ENCODE data around the gene TNRC18. TPM values are rescaled to one million over a fixed set of nuclear protein-coding genes. Genes with fewer than 3 reads are reported as not detected.

Gene TNRC18
- polyA plus RNA-seq, 3 donors = 0.64 to 49.9 (median 0.70) TPM

- intact Hi-C loops (cut with micrococcal nuclease) = no loop called here
- no peaks in the 10 kb centered on the region for H3K36me3 ChIP-seq (replicated peaks in 1 of 2; ENCODE audit: control insufficient read depth in 1 of 2, insufficient read depth in 2 of 2, low read length in 2 of 2)
- 0% methylated on average over 1 of the region's 4 CpGs for WGBS (ENCODE audit: insufficient coverage)
- H3K4me2 ChIP-seq (replicated peaks; ENCODE audit: extremely low read depth, low read length, poor library complexity, severe bottlenecking) = peak overlapping the region; percentile 34
- no peak overlapping the region for H3K4me3 ChIP-seq (replicated peaks in 1 of 3; ENCODE audit: low read depth in 2 of 3, low read length in 3 of 3)
- H3K4me1 ChIP-seq (ENCODE audit: control insufficient read depth in 1 of 2, insufficient read depth in 2 of 2, low read length in 2 of 2) = peaks cover 16 to 18% of the 10 kb centered on the region in 2 donors
- H3K9me3 ChIP-seq (replicated peaks in 1 of 2; ENCODE audit: control insufficient read depth in 1 of 2, insufficient read depth in 1 of 2, low read length in 2 of 2) = no peaks in the 10 kb centered on the region
- Mint-ChIP-seq H3K27ac (peak overlapping the region in 1 of 7 donors; percentile 38), H3K27me3 (ENCODE audit: low read depth in 3 of 3) (peaks cover 27 to 32% (median 31%) of the 10 kb centered on the region in 3 donors), H3K4me3 (peak overlapping the region; percentile 12 to 76), H3K36me3 (peaks cover 4 to 8% of the 10 kb centered on the region in 2 donors), H3K9me3 (peaks cover 2 to 11% (median 5%) of the 10 kb centered on the region in 7 donors), H3K4me1 (peaks cover 32% of the 10 kb centered on the region)
- no peaks in the 10 kb centered on the region for H3K79me2 ChIP-seq (ENCODE audit: insufficient read depth, low read length)
- no peak overlapping the region for H3K9ac ChIP-seq (ENCODE audit: insufficient read depth, low read length, poor library complexity, severe bottlenecking)
- H2AFZ ChIP-seq (ENCODE audit: insufficient read depth, low read depth, low read length, poor library complexity, severe bottlenecking) = peak overlapping the region; percentile 4
- peaks cover 0 to 13% of the 10 kb centered on the region in 2 donors for H3K27me3 ChIP-seq (ENCODE audit: control insufficient read depth in 2 of 2, insufficient read depth in 2 of 2, low read length in 2 of 2)
- TF ChIP-seq, protein P1, sequence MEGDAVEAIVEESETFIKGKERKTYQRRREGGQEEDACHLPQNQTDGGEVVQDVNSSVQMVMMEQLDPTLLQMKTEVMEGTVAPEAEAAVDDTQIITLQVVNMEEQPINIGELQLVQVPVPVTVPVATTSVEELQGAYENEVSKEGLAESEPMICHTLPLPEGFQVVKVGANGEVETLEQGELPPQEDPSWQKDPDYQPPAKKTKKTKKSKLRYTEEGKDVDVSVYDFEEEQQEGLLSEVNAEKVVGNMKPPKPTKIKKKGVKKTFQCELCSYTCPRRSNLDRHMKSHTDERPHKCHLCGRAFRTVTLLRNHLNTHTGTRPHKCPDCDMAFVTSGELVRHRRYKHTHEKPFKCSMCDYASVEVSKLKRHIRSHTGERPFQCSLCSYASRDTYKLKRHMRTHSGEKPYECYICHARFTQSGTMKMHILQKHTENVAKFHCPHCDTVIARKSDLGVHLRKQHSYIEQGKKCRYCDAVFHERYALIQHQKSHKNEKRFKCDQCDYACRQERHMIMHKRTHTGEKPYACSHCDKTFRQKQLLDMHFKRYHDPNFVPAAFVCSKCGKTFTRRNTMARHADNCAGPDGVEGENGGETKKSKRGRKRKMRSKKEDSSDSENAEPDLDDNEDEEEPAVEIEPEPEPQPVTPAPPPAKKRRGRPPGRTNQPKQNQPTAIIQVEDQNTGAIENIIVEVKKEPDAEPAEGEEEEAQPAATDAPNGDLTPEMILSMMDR (IDR thresholded peaks at IDR 0.05) = no peak
- no peak overlapping the region for H3K27ac ChIP-seq (ENCODE audit: low read depth in 1 of 2, low read length in 2 of 2)
- no peak for DNase-seq
- H4K20me1 ChIP-seq (ENCODE audit: insufficient read depth, low read length) = no peaks in the 10 kb centered on the region
Measured at GRCh38 chr7:5457245-5457735, 33.7 kb upstream of the TNRC18 start.

GRCh38 chr7:5456409-5456808 is 32.8 kb upstream of the TNRC18 start:
- Histone ChIP-seq H3K4me2 (replicated peaks; ENCODE audit: extremely low read depth, low read length, poor library complexity, severe bottlenecking) (no peak overlapping the region), H3K4me3 (replicated peaks in 1 of 3; ENCODE audit: low read depth in 2 of 3, low read length in 3 of 3) (no peak overlapping the region), H3K27ac (ENCODE audit: low read depth in 1 of 2, low read length in 2 of 2) (no peak overlapping the region), H4K20me1 (ENCODE audit: insufficient read depth, low read length) (no peaks in the 10 kb centered on the region), H3K9ac (ENCODE audit: insufficient read depth, low read length, poor library complexity, severe bottlenecking) (no peak overlapping the region), H3K27me3 (ENCODE audit: control insufficient read depth in 2 of 2, insufficient read depth in 2 of 2, low read length in 2 of 2) (peaks cover 0 to 13% of the 10 kb centered on the region in 2 donors), H3K9me3 (replicated peaks in 1 of 2; ENCODE audit: control insufficient read depth in 1 of 2, insufficient read depth in 1 of 2, low read length in 2 of 2) (no peaks in the 10 kb centered on the region), H2AFZ (ENCODE audit: insufficient read depth, low read depth, low read length, poor library complexity, severe bottlenecking) (no peak overlapping the region), H3K4me1 (ENCODE audit: control insufficient read depth in 1 of 2, insufficient read depth in 2 of 2, low read length in 2 of 2) (peaks cover 11 to 14% of the 10 kb centered on the region in 2 donors), H3K36me3 (replicated peaks in 1 of 2; ENCODE audit: control insufficient read depth in 1 of 2, insufficient read depth in 2 of 2, low read length in 2 of 2) (no peaks in the 10 kb centered on the region), H3K79me2 (ENCODE audit: insufficient read depth, low read length) (no peaks in the 10 kb centered on the region)
- peaks cover 27 to 31% (median 28%) of the 10 kb centered on the region in 3 donors for H3K27me3 Mint-ChIP-seq (ENCODE audit: low read depth in 3 of 3)
- intact Hi-C loops (cut with micrococcal nuclease) = no loop called here
- H3K4me3 Mint-ChIP-seq = peak overlapping the region in 1 of 2 donors; percentile 64
- H3K36me3 Mint-ChIP-seq = peaks cover 4 to 8% of the 10 kb centered on the region in 2 donors
- TF ChIP-seq, protein P1 (IDR thresholded peaks at IDR 0.05) = no peak
- H3K4me1 Mint-ChIP-seq = peaks cover 26% of the 10 kb centered on the region
- DNase-seq = no peak
- no peak overlapping the region for H3K27ac Mint-ChIP-seq
- peaks cover 2 to 11% (median 5%) of the 10 kb centered on the region in 7 donors for H3K9me3 Mint-ChIP-seq
- WGBS (ENCODE audit: insufficient coverage) = 94% methylated on average over 3 of the region's 4 CpGs

All from CD14-positive monocyte (primary cell).